IPS DF 4.7 (cell line): ENCODE results near the gene LFNG.

Source experiments
- DNase-seq: peaks from one replicate; pipeline ENCODE4 v3.0.0-alpha.2; 2013; ENCODE audit warnings: low spot score; ENCODE audit errors: extremely low read depth

The LFNG gene

GRCh38 chr7:2483494-2483893, 36.1 kb upstream of the LFNG start:
- no peak for DNase-seq

- no peak for DNase-seq
These were observed 34.7 kb upstream of the LFNG start for GRCh38 chr7:2484868-2485267.

GRCh38 chr7:2487586-2488271, 31.8 kb upstream of the LFNG start:
- no peak for DNase-seq

- no peak for DNase-seq
These were observed 31.3 kb upstream of the LFNG start for GRCh38 chr7:2488272-2488645.

GRCh38 chr7:2488681-2489080, 30.9 kb upstream of the LFNG start:
- DNase-seq, result no peak

GRCh38 chr7:2490181-2490651, 29.4 kb upstream of the LFNG start:
- no peak for DNase-seq

GRCh38 chr7:2492038-2492437, 27.5 kb upstream of the LFNG start:
- no peak for DNase-seq

GRCh38 chr7:2493205-2494164, 26.1 kb upstream of the LFNG start:
- DNase-seq, result no peak

- no peak for DNase-seq
These were observed 25.1 kb upstream of the LFNG start for GRCh38 chr7:2494191-2495130.

GRCh38 chr7:2495418-2496299, 23.9 kb upstream of the LFNG start:
- DNase-seq, result no peak

- no peak for DNase-seq
These were observed 23.2 kb upstream of the LFNG start for GRCh38 chr7:2496375-2496774.

- no peak for DNase-seq
These were observed 22.5 kb upstream of the LFNG start for GRCh38 chr7:2497065-2497464.

GRCh38 chr7:2497500-2498336, 21.9 kb upstream of the LFNG start:
- no peak for DNase-seq

GRCh38 chr7:2498708-2499107, 20.9 kb upstream of the LFNG start:
- DNase-seq, result no peak

GRCh38 chr7:2499181-2499580, 20.4 kb upstream of the LFNG start:
- DNase-seq, result no peak

GRCh38 chr7:2499719-2500430, 19.7 kb upstream of the LFNG start:
- DNase-seq, result no peak

- no peak for DNase-seq
These were observed 18.9 kb upstream of the LFNG start for GRCh38 chr7:2500701-2501100.

- DNase-seq, result no peak
These were observed 17.5 kb upstream of the LFNG start for GRCh38 chr7:2501947-2502646.
